HEK293 (cell line): ENCODE data around the gene FOXO6.

Experiments
- CTCF ChIP-seq: fragments of 450-650 bp; formaldehyde crosslinking; IDR thresholded peaks from 2 replicates; pipeline ENCODE4 v1.5.1; 2016; ENCODE audit warnings: missing biosample characterization, missing genetic modification characterization
- KLF1 ChIP-seq: fragments of 450-650 bp; formaldehyde crosslinking; IDR thresholded peaks from 2 replicates; pipeline ENCODE4 v1.5.1; 2016; ENCODE audit warnings: missing biosample characterization, missing genetic modification characterization
- YY1 ChIP-seq: fragments of 450-650 bp; formaldehyde crosslinking; IDR thresholded peaks from 2 replicates; pipeline ENCODE4 v1.5.1; 2018; ENCODE audit warnings: missing biosample characterization, missing genetic modification characterization
- ZNF114 ChIP-seq: fragments of 450-650 bp; formaldehyde crosslinking; IDR thresholded peaks from 2 replicates; pipeline ENCODE4 v1.5.0; 2017; ENCODE audit warnings: missing biosample characterization, missing genetic modification characterization
- ZNF18 ChIP-seq: fragments of 450-650 bp; formaldehyde crosslinking; IDR thresholded peaks from 2 replicates; pipeline ENCODE4 v1.5.1; 2016; ENCODE audit warnings: missing biosample characterization, missing genetic modification characterization
- ZNF221 ChIP-seq: fragments of 450-650 bp; formaldehyde crosslinking; IDR thresholded peaks from 2 replicates; pipeline ENCODE4 v1.5.1; 2017; ENCODE audit warnings: missing biosample characterization, missing genetic modification characterization, borderline replicate concordance
- ZNF302 ChIP-seq: fragments of 450-650 bp; formaldehyde crosslinking; IDR thresholded peaks from 2 replicates; pipeline ENCODE4 v1.5.1; 2016; ENCODE audit warnings: missing biosample characterization, missing genetic modification characterization, low read depth
- ZNF324 ChIP-seq: fragments of 450-650 bp; formaldehyde crosslinking; IDR thresholded peaks from 2 replicates; pipeline ENCODE4 v1.5.1; 2016; ENCODE audit warnings: missing biosample characterization, missing genetic modification characterization
- ZNF335 ChIP-seq: fragments of 450-650 bp; formaldehyde crosslinking; conservative IDR thresholded peaks from 2 replicates; pipeline ENCODE4 v1.5.1; 2016; ENCODE audit warnings: missing biosample characterization, missing genetic modification characterization
- ZNF449 ChIP-seq: fragments of 450-650 bp; formaldehyde crosslinking; IDR thresholded peaks from 2 replicates; pipeline ENCODE4 v1.5.1; 2017; ENCODE audit warnings: missing biosample characterization, mild to moderate bottlenecking, missing genetic modification characterization, moderate library complexity

GRCh38 chr1:41328001-41328615 is 33.1 kb upstream of the FOXO6 start:
- TF ChIP-seq CTCF (no peak), ZNF324 (tag by site-specific recombination) (no peak), ZNF221 (tag by site-specific recombination) (no peak), YY1 (tag by site-specific recombination) (no peak), ZNF302 (tag by site-specific recombination) (no peak), KLF1 (tag by site-specific recombination) (no peak), ZNF335 (tag by site-specific recombination) (no peak), ZNF449 (tag by site-specific recombination) (no peak), ZNF18 (tag by site-specific recombination) (no peak), ZNF114 (tag by site-specific recombination) (no peak)
